K562 (cell line): ENCODE data around the gene HTR4. TPM values are rescaled to one million over a fixed set of nuclear protein-coding genes. Genes with fewer than 3 reads are reported as not detected.

Source experiments
- AFF1 ChIP-seq, 2 experiments: fragments of 450-650 bp; IDR thresholded peaks; 2 replicates each; pipeline ENCODE4 v1.6.1; 2018; ENCODE audit warnings: mild to moderate bottlenecking in 2 of 2, low read depth in 1 of 2; ENCODE audit not compliant: partially characterized antibody in 2 of 2
- ELK3 ChIP-seq: fragments of 450-650 bp; formaldehyde crosslinking; IDR thresholded peaks from 2 replicates; pipeline ENCODE4 v1.4.0; 2020; ENCODE audit warnings: mild to moderate bottlenecking
- FOXA1 ChIP-seq: fragments of 450-650 bp; IDR thresholded peaks from 2 replicates; pipeline ENCODE4 v1.6.1; 2016; ENCODE audit warnings: mild to moderate bottlenecking, borderline replicate concordance
- GTF2E2 ChIP-seq: fragments of 200-800 bp; sonication (Bioruptor generic); IDR thresholded peaks from 2 replicates; pipeline ENCODE4 v1.6.1; 2016; ENCODE audit warnings: missing genetic modification characterization, missing compliant biosample characterization
- MAFF ChIP-seq: IDR thresholded peaks from 2 replicates; pipeline ENCODE4 v1.6.1; 2012; ENCODE audit warnings: low read length, improper control_type of control experiment
- NBN ChIP-seq: fragments of 450-650 bp; IDR thresholded peaks from 2 replicates; pipeline ENCODE4 v1.6.1; 2016; ENCODE audit warnings: low read depth, mild to moderate bottlenecking
- NCOA4 ChIP-seq: fragments of 450-650 bp; IDR thresholded peaks from 2 replicates; pipeline ENCODE4 v1.6.1; 2018; ENCODE audit warnings: mild to moderate bottlenecking; ENCODE audit not compliant: partially characterized antibody
- PHF21A ChIP-seq: fragments of 450-650 bp; IDR thresholded peaks from 2 replicates; pipeline ENCODE4 v1.6.1; 2017; ENCODE audit warnings: low read depth, borderline replicate concordance
- PREB ChIP-seq: sonication (generic); formaldehyde crosslinking; IDR thresholded peaks from 2 replicates; pipeline ENCODE4 v1.8.1; 2023; ENCODE audit warnings: mild to moderate bottlenecking, missing genetic modification reagents
- PTBP1 ChIP-seq: fragments of 200-400 bp; formaldehyde crosslinking; IDR thresholded peaks from 2 replicates; pipeline ENCODE4 v1.6.1; 2017; ENCODE audit warnings: low read depth, low read length
- RB1 ChIP-seq: fragments of 450-650 bp; IDR thresholded peaks from 2 replicates; pipeline ENCODE4 v1.6.1; 2017; ENCODE audit warnings: low read depth, mild to moderate bottlenecking
- SIRT6 ChIP-seq: IDR thresholded peaks from one replicate; pipeline ENCODE4 v1.6.1; 2012; ENCODE audit warnings: low read depth, mild to moderate bottlenecking, control low read depth, inconsistent platforms, low read length, moderate library complexity
- SMAD2 ChIP-seq: fragments of 150-350 bp; IDR thresholded peaks from 2 replicates; pipeline ENCODE4 v1.6.1; 2014; ENCODE audit warnings: low read depth, mild to moderate bottlenecking, low read length
- SMC3 ChIP-seq: conservative IDR thresholded peaks from 2 replicates; pipeline ENCODE4 v1.6.1; 2011; ENCODE audit warnings: low read depth, low read length, improper control_type of control experiment; ENCODE audit not compliant: insufficient read depth
- ZNF23 ChIP-seq: fragments of 250-450 bp; sonication (Bioruptor Pico); IDR thresholded peaks from 2 replicates; pipeline ENCODE4 v1.4.0; 2020; ENCODE audit warnings: mild to moderate bottlenecking
- ZNF347 ChIP-seq: fragments of 450-650 bp; formaldehyde crosslinking; IDR thresholded peaks from 2 replicates; pipeline ENCODE4 v1.4.0; 2020; ENCODE audit warnings: low read depth, mild to moderate bottlenecking, moderate library complexity
- ZNF644 ChIP-seq: fragments of 200-800 bp; sonication (Bioruptor generic); IDR thresholded peaks from 2 replicates; pipeline ENCODE4 v1.6.1; 2016; ENCODE audit warnings: low read depth, missing genetic modification characterization, missing compliant biosample characterization
- polyA plus RNA-seq, 8 experiments: library from polyadenylated mRNA; depleted of rRNA in 4 of 8; stranded (reverse) in 5 of 8; unstranded in 3 of 8; fragments of >200 nt; fragmentation: Nextera tagmentation in 2 of 8; fragmentation: Illumina TruSeq in 1 of 8; extraction: Ambion mirVana in 2 of 8; extraction: Trizol in 1 of 8; gene quantifications; 2 replicates each; pipeline versions ENCODE4 v1.2.1 to v1.2.3, GENCODE V29; 2011 to 2014; ENCODE audit warnings: inconsistent platforms in 1 of 8, missing spikeins in 1 of 8
- total RNA-seq, 7 experiments: library from RNA; depleted of rRNA in 6 of 7; stranded (reverse); fragments of >200 nt in 6 of 7; fragmentation: Illumina TruSeq in 2 of 7; extraction: Trizol in 2 of 7; gene quantifications; 2 replicates each; pipeline versions ENCODE4 v1.2.1 to v1.2.3, GENCODE V29; 2011 to 2021; ENCODE audit warnings: low replicate concordance in 1 of 7
- TF ChIP-seq, protein P1 (sequence below): fragments of 250-450 bp; sonication (Bioruptor Pico); IDR thresholded peaks from 2 replicates; pipeline ENCODE4 v1.8.0; 2021; ENCODE audit warnings: moderate library complexity, mild to moderate bottlenecking, inconsistent platforms
- TF ChIP-seq, protein P2 (sequence below): fragments of 450-650 bp; IDR thresholded peaks from 2 replicates; pipeline ENCODE4 v1.7.1; 2018; ENCODE audit warnings: mild to moderate bottlenecking, low read depth; ENCODE audit not compliant: partially characterized antibody

HTR4 gene
- total and polyA plus RNA-seq, 9 of the 15 experiments (the other 6 are each of a cell fraction or from before 2014, with no cell fraction given) = 0.13 TPM; not detected in 8

- TF ChIP-seq MAFF = peak; percentile 60; the same call in 1 of the 2 replicates
- TF ChIP-seq SIRT6 = no peak
- no peak for TF ChIP-seq ZNF347 (CRISPR knock-in tag)
- no peak for TF ChIP-seq PREB (CRISPR knock-in tag)
- TF ChIP-seq, protein P1, sequence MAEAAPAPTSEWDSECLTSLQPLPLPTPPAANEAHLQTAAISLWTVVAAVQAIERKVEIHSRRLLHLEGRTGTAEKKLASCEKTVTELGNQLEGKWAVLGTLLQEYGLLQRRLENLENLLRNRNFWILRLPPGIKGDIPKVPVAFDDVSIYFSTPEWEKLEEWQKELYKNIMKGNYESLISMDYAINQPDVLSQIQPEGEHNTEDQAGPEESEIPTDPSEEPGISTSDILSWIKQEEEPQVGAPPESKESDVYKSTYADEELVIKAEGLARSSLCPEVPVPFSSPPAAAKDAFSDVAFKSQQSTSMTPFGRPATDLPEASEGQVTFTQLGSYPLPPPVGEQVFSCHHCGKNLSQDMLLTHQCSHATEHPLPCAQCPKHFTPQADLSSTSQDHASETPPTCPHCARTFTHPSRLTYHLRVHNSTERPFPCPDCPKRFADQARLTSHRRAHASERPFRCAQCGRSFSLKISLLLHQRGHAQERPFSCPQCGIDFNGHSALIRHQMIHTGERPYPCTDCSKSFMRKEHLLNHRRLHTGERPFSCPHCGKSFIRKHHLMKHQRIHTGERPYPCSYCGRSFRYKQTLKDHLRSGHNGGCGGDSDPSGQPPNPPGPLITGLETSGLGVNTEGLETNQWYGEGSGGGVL (CRISPR knock-in tag) = no peak
- TF ChIP-seq ZNF644 = no peak
- no peak for TF ChIP-seq PTBP1
- peak; percentile 91 for TF ChIP-seq SMC3
- TF ChIP-seq NCOA4 = no peak
- TF ChIP-seq NBN = no peak
- TF ChIP-seq PHF21A = no peak
- TF ChIP-seq, protein P2, sequence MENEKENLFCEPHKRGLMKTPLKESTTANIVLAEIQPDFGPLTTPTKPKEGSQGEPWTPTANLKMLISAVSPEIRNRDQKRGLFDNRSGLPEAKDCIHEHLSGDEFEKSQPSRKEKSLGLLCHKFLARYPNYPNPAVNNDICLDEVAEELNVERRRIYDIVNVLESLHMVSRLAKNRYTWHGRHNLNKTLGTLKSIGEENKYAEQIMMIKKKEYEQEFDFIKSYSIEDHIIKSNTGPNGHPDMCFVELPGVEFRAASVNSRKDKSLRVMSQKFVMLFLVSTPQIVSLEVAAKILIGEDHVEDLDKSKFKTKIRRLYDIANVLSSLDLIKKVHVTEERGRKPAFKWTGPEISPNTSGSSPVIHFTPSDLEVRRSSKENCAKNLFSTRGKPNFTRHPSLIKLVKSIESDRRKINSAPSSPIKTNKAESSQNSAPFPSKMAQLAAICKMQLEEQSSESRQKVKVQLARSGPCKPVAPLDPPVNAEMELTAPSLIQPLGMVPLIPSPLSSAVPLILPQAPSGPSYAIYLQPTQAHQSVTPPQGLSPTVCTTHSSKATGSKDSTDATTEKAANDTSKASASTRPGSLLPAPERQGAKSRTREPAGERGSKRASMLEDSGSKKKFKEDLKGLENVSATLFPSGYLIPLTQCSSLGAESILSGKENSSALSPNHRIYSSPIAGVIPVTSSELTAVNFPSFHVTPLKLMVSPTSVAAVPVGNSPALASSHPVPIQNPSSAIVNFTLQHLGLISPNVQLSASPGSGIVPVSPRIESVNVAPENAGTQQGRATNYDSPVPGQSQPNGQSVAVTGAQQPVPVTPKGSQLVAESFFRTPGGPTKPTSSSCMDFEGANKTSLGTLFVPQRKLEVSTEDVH = no peak
- TF ChIP-seq AFF1 (IDR thresholded peaks at IDR 0.05; ENCODE audit: low read depth in 1 of 2, partially characterized antibody in 2 of 2) = no peak
- TF ChIP-seq ZNF23 (CRISPR knock-in tag) = no peak
- TF ChIP-seq ELK3 (CRISPR knock-in tag) = no peak
- no peak for TF ChIP-seq GTF2E2
- TF ChIP-seq FOXA1 = no peak
- TF ChIP-seq SMAD2 = no peak
- peak; percentile 64 for TF ChIP-seq RB1
These were observed 33.1 kb upstream of the HTR4 start (continued) for GRCh38 chr5:148687427-148687826.
